H1 (cell line): ENCODE data around the gene PRKN. TPM values are rescaled to one million over a fixed set of nuclear protein-coding genes. Genes with fewer than 3 reads are reported as not detected.

Experiments used
- CTCF ChIA-PET: fragments of 300-600 bp; sonication (Branson Sonifier 250); formaldehyde crosslinking; loops from one replicate; lab custom pipeline; 2021; ENCODE audit not compliant: partially characterized antibody; lab: Charles Lee
- POLR2A ChIA-PET: fragments of 300-600 bp; sonication (Branson Sonifier 250); formaldehyde crosslinking; loops from one replicate; lab custom pipeline; 2021; ENCODE audit warnings: inconsistent platforms; ENCODE audit not compliant: partially characterized antibody; lab: Charles Lee
- DNase-seq, 2 experiments: peaks; one replicate each; pipeline versions ENCODE4 v3.0.0 to v3.0.0-alpha.2; 2010 to 2022; ENCODE audit warnings: low spot score in 2 of 2, low read depth in 1 of 2, mixed read lengths in 1 of 2
- FAIRE-seq: peaks from 2 replicates; lab custom pipeline; 2011; peaks lifted over from hg19 to GRCh38; lab: Jason Lieb, UNC
- H2AFZ ChIP-seq: 2 replicates; pipeline ENCODE4 v1.8.1; 2012; ENCODE audit warnings: low read length, inconsistent platforms
- H2AK5ac ChIP-seq: 2 replicates; pipeline ENCODE4 v1.6.1; 2013; ENCODE audit warnings: low read depth, low read length
- H2BK120ac ChIP-seq: replicated peaks from 2 replicates; pipeline ENCODE3; 2013; ENCODE audit warnings: low read depth, low read length, inconsistent platforms
- H2BK12ac ChIP-seq: 2 replicates; pipeline ENCODE4 v1.6.1; 2013; ENCODE audit warnings: low read depth, low read length
- H2BK15ac ChIP-seq: 2 replicates; pipeline ENCODE4 v1.6.1; 2013; ENCODE audit warnings: low read length
- H2BK20ac ChIP-seq: 2 replicates; pipeline ENCODE4 v1.6.1; 2013; ENCODE audit warnings: low read length
- H2BK5ac ChIP-seq: 2 replicates; pipeline ENCODE4 v1.6.1; 2013; ENCODE audit warnings: low read depth, low read length
- H3K14ac ChIP-seq: 2 replicates; pipeline ENCODE4 v1.6.1; 2013; ENCODE audit warnings: inconsistent platforms; ENCODE audit not compliant: insufficient read length
- H3K18ac ChIP-seq: 2 replicates; pipeline ENCODE4 v1.6.1; 2013; ENCODE audit warnings: low read length; ENCODE audit errors: extremely low read depth
- H3K23ac ChIP-seq: 2 replicates; pipeline ENCODE4 v1.6.1; 2013; ENCODE audit warnings: inconsistent platforms; ENCODE audit not compliant: insufficient read length
- H3K23me2 ChIP-seq: 2 replicates; pipeline ENCODE4 v1.6.1; 2013; ENCODE audit warnings: low read depth, low read length
- H3K27ac ChIP-seq: 2 replicates; pipeline ENCODE4 v1.6.1; 2011; ENCODE audit warnings: low read depth, low read length, inconsistent platforms
- H3K27me3 ChIP-seq, 4 experiments: replicated peaks in 1 of 4; 1 replicate in 1 of 4; 2 replicates in 3 of 4; pipeline versions ENCODE4 v1.6.1 to v1.8.1; 2011 to 2013; ENCODE audit warnings: low read length in 3 of 4, mild to moderate bottlenecking in 3 of 4, inconsistent platforms in 2 of 4, mixed read lengths in 2 of 4, moderate library complexity in 1 of 4; ENCODE audit not compliant: control insufficient read depth in 3 of 4, insufficient read depth in 3 of 4; ENCODE audit errors: extremely low read depth in 1 of 4
- H3K36me3 ChIP-seq, 4 experiments: 2 replicates each; pipeline versions ENCODE4 v1.6.1 to v1.8.1; 2011 to 2013; ENCODE audit warnings: mild to moderate bottlenecking in 4 of 4, low read length in 3 of 4, moderate library complexity in 2 of 4, control low read depth in 1 of 4, inconsistent platforms in 1 of 4; ENCODE audit not compliant: insufficient read depth in 4 of 4, control insufficient read depth in 2 of 4
- H3K4ac ChIP-seq: replicated peaks from 2 replicates; pipeline ENCODE3; 2013; ENCODE audit warnings: low read length, low read depth, mixed read lengths, inconsistent platforms; ENCODE audit not compliant: insufficient read length
- H3K4me1 ChIP-seq, 4 experiments: replicated peaks in 1 of 4; 1 replicate in 1 of 4; 2 replicates in 3 of 4; pipeline versions ENCODE4 v1.6.1 to v1.8.1; 2011 to 2013; ENCODE audit warnings: low read length in 3 of 4, inconsistent platforms in 2 of 4, mixed read lengths in 1 of 4; ENCODE audit not compliant: insufficient read depth in 4 of 4, control insufficient read depth in 3 of 4
- H3K4me2 ChIP-seq, 2 experiments: 2 replicates each; pipeline versions ENCODE4 v1.6.1 to v1.8.1; 2011 to 2013; ENCODE audit warnings: low read depth in 2 of 2, low read length in 2 of 2, control low read depth in 1 of 2, inconsistent platforms in 1 of 2, mild to moderate bottlenecking in 1 of 2; ENCODE audit not compliant: insufficient read depth in 1 of 2
- H3K4me3 ChIP-seq, 4 experiments: fragments of 200-600, 300-600 bp in 1 of 4; sonication (generic), shearing (Covaris generic), sonication (Bioruptor Twin) in 1 of 4; 2 replicates each; pipeline versions ENCODE4 v1.5.1 to v1.8.1; 2011 to 2016; ENCODE audit warnings: low read length in 4 of 4, low read depth in 3 of 4, control low read depth in 2 of 4, inconsistent platforms in 2 of 4, mild to moderate bottlenecking in 2 of 4, mixed read lengths in 1 of 4, moderate library complexity in 1 of 4; ENCODE audit not compliant: insufficient read depth in 2 of 4; ENCODE audit errors: extremely low read depth in 1 of 4
- H3K56ac ChIP-seq: replicated peaks from 2 replicates; pipeline ENCODE3; 2013; ENCODE audit warnings: low read depth, mild to moderate bottlenecking, mixed read lengths, low read length, inconsistent platforms; ENCODE audit not compliant: insufficient read length
- H3K79me1 ChIP-seq: 2 replicates; pipeline ENCODE4 v1.6.1; 2013; ENCODE audit warnings: low read depth, low read length, control low read depth
- H3K79me2 ChIP-seq, 2 experiments: 2 replicates each; pipeline versions ENCODE4 v1.6.1 to v1.8.1; 2012 to 2013; ENCODE audit warnings: low read length in 2 of 2, mild to moderate bottlenecking in 2 of 2, inconsistent platforms in 1 of 2; ENCODE audit not compliant: insufficient read depth in 2 of 2, control insufficient read depth in 1 of 2
- H3K9ac ChIP-seq, 4 experiments: replicated peaks in 1 of 4; 1 replicate in 1 of 4; 2 replicates in 3 of 4; pipeline versions ENCODE4 v1.6.1 to v1.8.1; 2011 to 2013; ENCODE audit warnings: low read depth in 3 of 4, low read length in 3 of 4, control low read depth in 2 of 4, mild to moderate bottlenecking in 2 of 4, moderate library complexity in 2 of 4, inconsistent platforms in 1 of 4; ENCODE audit errors: extremely low read depth in 1 of 4
- H3K9me3 ChIP-seq, 2 experiments: 2 replicates each; pipeline versions ENCODE4 v1.6.1 to v1.8.1; 2012 to 2013; ENCODE audit warnings: mild to moderate bottlenecking in 2 of 2, moderate library complexity in 2 of 2, control low read depth in 1 of 2, inconsistent platforms in 1 of 2, low read depth in 1 of 2, low read length in 1 of 2, mixed read lengths in 1 of 2; ENCODE audit not compliant: insufficient read depth in 2 of 2
- H4K20me1 ChIP-seq, 2 experiments: replicated peaks in 1 of 2; 2 replicates each; pipeline versions ENCODE3 to v1.8.1; 2011 to 2013; ENCODE audit warnings: inconsistent platforms in 2 of 2, low read length in 2 of 2, mild to moderate bottlenecking in 1 of 2; ENCODE audit not compliant: insufficient read depth in 2 of 2, control insufficient read depth in 1 of 2
- H4K5ac ChIP-seq: 2 replicates; pipeline ENCODE4 v1.6.1; 2013; ENCODE audit warnings: low read length, low read depth, mixed read lengths, inconsistent platforms; ENCODE audit not compliant: insufficient read length
- H4K8ac ChIP-seq: 2 replicates; pipeline ENCODE4 v1.8.0; 2013; ENCODE audit warnings: mild to moderate bottlenecking, moderate library complexity, low read length, inconsistent platforms; ENCODE audit not compliant: insufficient read depth; ENCODE audit errors: extremely low read depth
- H4K91ac ChIP-seq: replicated peaks from 2 replicates; pipeline ENCODE3; 2013; ENCODE audit warnings: low read length, mixed read lengths, inconsistent platforms; ENCODE audit not compliant: insufficient read length
- CREB1 ChIP-seq: IDR thresholded peaks from 2 replicates; pipeline ENCODE4 v1.6.1; 2012; ENCODE audit warnings: inconsistent platforms
- SUZ12 ChIP-seq: fragments of 200-600 bp; sonication (generic); IDR thresholded peaks from 2 replicates; pipeline ENCODE4 v1.6.1; 2012; ENCODE audit warnings: mild to moderate bottlenecking, inconsistent platforms, low read length, moderate library complexity, mixed read lengths
- WGBS, 2 experiments: shearing (Covaris generic) in 1 of 2; methylation state at CpG; one replicate each; pipeline versions ENCODE4 v1.1.6 to v1.1.7; 2013 to 2015; ENCODE audit warnings: low lambda C conversion rate in 2 of 2, mixed read lengths in 2 of 2, inconsistent platforms in 1 of 2, low coverage in 1 of 2, missing lambda C conversion rate in 1 of 2; ENCODE audit not compliant: insufficient replicate concordance in 2 of 2, insufficient coverage in 1 of 2, insufficient read length in 1 of 2; ENCODE audit errors: extremely low coverage in 1 of 2, missing lambda C conversion rate in 1 of 2; 5-methylcytosine and 5-hydroxymethylcytosine counted together
- polyA plus RNA-seq, 7 experiments: library from polyadenylated mRNA; depleted of rRNA in 3 of 7; stranded (reverse) in 5 of 7; unstranded in 2 of 7; fragments of >200 nt in 5 of 7; fragments of 200-250 nt in 2 of 7; gene quantifications; 1 replicate in 5 of 7; 2 replicates in 1 of 7; 4 replicates in 1 of 7; pipeline versions ENCODE4 v1.2.1 to v1.2.3, GENCODE V29; 2011 to 2013; ENCODE audit warnings: missing spikeins in 2 of 7, mixed read lengths in 2 of 7
- total RNA-seq: library from RNA; stranded (reverse); fragmentation: NEBNext Ultra II Directional; extraction: Animal tissue kit (Norgen Biotek cat#: 25700); gene quantifications from 2 replicates; pipeline ENCODE4 v1.2.1, GENCODE V29; 2021

The PRKN gene
- total and polyA plus RNA-seq, 2 of the 8 experiments (the other 6 are each of a cell fraction or from before 2014, with no cell fraction given) = 0.13 to 0.29 TPM

- Histone ChIP-seq H3K9me3 (peaks cover 7 to 10% of the 10 kb centered on the region in 2 experiments; a peak in 3 of 4 replicates), H3K79me2 (no peaks in the 10 kb centered on the region), H2BK20ac (no peak overlapping the region), H3K27me3 (no peaks in the 10 kb centered on the region), H3K9ac (no peak overlapping the region), H3K23ac (no peak overlapping the region), H4K8ac (no peak overlapping the region), H4K91ac (no peak overlapping the region), H2AFZ (no peak overlapping the region), H4K5ac (no peak overlapping the region), H3K36me3 (peaks cover 0 to 4% (median 0%) of the 10 kb centered on the region in 4 experiments; a peak in 1 of 8 replicates), H3K4ac (no peak overlapping the region), H3K23me2 (no peaks in the 10 kb centered on the region), H2BK120ac (no peak overlapping the region), H3K4me1 (no peaks in the 10 kb centered on the region; a peak in 1 of 7 replicates), H3K56ac (no peak overlapping the region), H3K79me1 (no peaks in the 10 kb centered on the region), H2AK5ac (no peak overlapping the region), H2BK12ac (no peak overlapping the region), H3K4me3 (no peak overlapping the region), H3K4me2 (no peak overlapping the region), H3K18ac (no peak overlapping the region), H3K27ac (no peak overlapping the region), H3K14ac (no peak overlapping the region), H4K20me1 (no peaks in the 10 kb centered on the region), H2BK5ac (no peak overlapping the region), H2BK15ac (no peak overlapping the region)
- DNase-seq (no peak), FAIRE-seq (no peak)
- CTCF ChIA-PET = interaction anchor here (1.7 kb wide), 1 partner anchor 55 kb away, joined by 3 read pairs; no protein-coding TSS in a partner anchor
- WGBS, 2 experiments = 79% methylated on average over 6 of the region's 6 CpGs; no CpG with 5 or more reads in 1 of the 2 experiments
- POLR2A ChIA-PET = no interaction called here
- TF ChIP-seq SUZ12 (no peak), CREB1 (no peak)
Observed at GRCh38 chr6:161318456-161318855, 1409.1 kb downstream of the PRKN start.
